Activated CD4-positive, alpha-beta memory T cell treated with anti-CD3 and anti-CD28 coated beads for 36 hours (primary cell): ENCODE data around the gene ACSBG1. TPM values are rescaled to one million over a fixed set of nuclear protein-coding genes. Genes with fewer than 3 reads are reported as not detected.
A peak's percentile ranks its signal among the peaks of the same experiment; 100 is the strongest.

Experiments used
- CTCF ChIA-PET: fragments of 350-600 bp; sonication (Branson Sonifier 250); formaldehyde crosslinking; loops from one replicate; lab custom pipeline; 2021; ENCODE audit warnings: antibody characterized with exemption, inconsistent platforms; lab: Charles Lee
- POLR2A ChIA-PET: fragments of 350-600 bp; sonication (Branson Sonifier 250); formaldehyde crosslinking; loops from one replicate; lab custom pipeline; 2021; ENCODE audit warnings: antibody characterized with exemption; lab: Charles Lee
- DNase-seq: peaks from one replicate; pipeline ENCODE4 v3.0.0-alpha.2; 2020
- H3K27ac Mint-ChIP-seq: one replicate; pipeline ENCODE4 v1.8.0; 2021; ENCODE audit warnings: mixed read lengths
- H3K27me3 Mint-ChIP-seq: one replicate; pipeline ENCODE4 v1.8.0; 2021; ENCODE audit warnings: mixed read lengths
- H3K36me3 Mint-ChIP-seq: one replicate; pipeline ENCODE4 v1.8.0; 2021; ENCODE audit warnings: mixed read lengths
- H3K4me1 Mint-ChIP-seq: one replicate; pipeline ENCODE4 v1.8.0; 2021; ENCODE audit warnings: low read depth, mixed read lengths
- H3K4me3 Mint-ChIP-seq: one replicate; pipeline ENCODE4 v1.8.0; 2021; ENCODE audit warnings: mild to moderate bottlenecking, mixed read lengths
- H3K9me3 Mint-ChIP-seq: one replicate; pipeline ENCODE4 v1.8.0; 2021; ENCODE audit warnings: mixed read lengths
- intact Hi-C: fragments of 100-400 bp; cut with micrococcal nuclease; formaldehyde crosslinking; loops from one replicate; pipeline ENCODE4 v1.15.1; 2023
- total RNA-seq, 2 experiments: library from RNA; stranded (reverse); gene quantifications; one replicate each; pipeline ENCODE4 v1.2.3, GENCODE V29; 2021

The ACSBG1 gene
- total RNA-seq, 2 experiments from 2014 or later = 0.26 TPM; not detected in 1

GRCh38 chr15:78131295-78132061, 102.9 kb downstream of the ACSBG1 start, which contains the start of gene CIB2:
Gene CIB2, minus strand, starts transcription at chr15:78131445. Its CDS starts 230 bp downstream, at chr15:78131215.
- H3K36me3 Mint-ChIP-seq = no peaks in the 10 kb centered on the region
- ChIA-PET CTCF (interaction anchor here (0.5 to 4.3 kb wide), 27 partner anchors 9 to 227 kb away, joined by 3 to 61 read pairs (median 4); partner anchors contain the start of genes DNAJA4, IDH3A and SKIC8), POLR2A (interaction anchor here (0.8 to 1.1 kb wide), 2 partner anchors 19 to 64 kb away, joined by 3 to 4 read pairs; no protein-coding TSS in a partner anchor)
- no peaks in the 10 kb centered on the region for H3K27me3 Mint-ChIP-seq
- intact Hi-C loops = loop anchor here (1.0 kb wide), 3 partner anchors 18 to 110 kb away; partner anchors contain the start of gene IDH3A
- peaks cover 21% of the 10 kb centered on the region for H3K4me1 Mint-ChIP-seq
- peak; percentile 83 for DNase-seq
- peak within 1 kb of the TSS; percentile 11 for H3K27ac Mint-ChIP-seq
- no peaks in the 10 kb centered on the region for H3K9me3 Mint-ChIP-seq
- peak within 1 kb of the TSS; percentile 73 for H3K4me3 Mint-ChIP-seq

- H3K27me3 Mint-ChIP-seq = no peaks in the 10 kb centered on the region
- POLR2A ChIA-PET = interaction anchor here (1.1 kb wide), 1 partner anchor 65 kb away, joined by 4 read pairs; no protein-coding TSS in a partner anchor
- H3K4me1 Mint-ChIP-seq = peaks cover 21% of the 10 kb centered on the region
- no peak for DNase-seq
- intact Hi-C loops = loop anchor here (1.0 kb wide), 3 partner anchors 19 to 111 kb away; partner anchors contain the start of gene IDH3A
- CTCF ChIA-PET = interaction anchor here (0.7 to 4.3 kb wide), 25 partner anchors 9 to 227 kb away, joined by 3 to 61 read pairs (median 4); partner anchors contain the start of genes DNAJA4 and IDH3A
- peak overlapping the region; percentile 8 for H3K27ac Mint-ChIP-seq
- H3K9me3 Mint-ChIP-seq = no peaks in the 10 kb centered on the region
- peak overlapping the region; percentile 67 for H3K4me3 Mint-ChIP-seq
- H3K36me3 Mint-ChIP-seq = no peaks in the 10 kb centered on the region
Measured at GRCh38 chr15:78130466-78131294, 103.7 kb downstream of the ACSBG1 start.

- Mint-ChIP-seq H3K27me3 (no peaks in the 10 kb centered on the region), H3K4me1 (peaks cover 21% of the 10 kb centered on the region), H3K27ac (no peak overlapping the region), H3K4me3 (peak overlapping the region; percentile 67), H3K9me3 (no peaks in the 10 kb centered on the region), H3K36me3 (no peaks in the 10 kb centered on the region)
- ChIA-PET CTCF (interaction anchor here (0.7 to 4.3 kb wide), 10 partner anchors 10 to 137 kb away, joined by 3 to 61 read pairs (median 6); no protein-coding TSS in a partner anchor), POLR2A (no interaction called here)
- intact Hi-C loops = no loop called here
- DNase-seq = no peak
Measured at GRCh38 chr15:78129751-78130287, 104.5 kb downstream of the ACSBG1 start.

GRCh38 chr15:78129077-78129750, 105.2 kb downstream of the ACSBG1 start:
- no peak for DNase-seq
- POLR2A ChIA-PET = interaction anchor here (0.5 kb wide), 1 partner anchor 20 kb away, joined by 3 read pairs; the partner anchor contains the start of gene IDH3A
- Mint-ChIP-seq H3K27ac (no peak overlapping the region), H3K4me1 (peaks cover 21% of the 10 kb centered on the region), H3K9me3 (no peaks in the 10 kb centered on the region), H3K27me3 (no peaks in the 10 kb centered on the region), H3K4me3 (no peak overlapping the region), H3K36me3 (no peaks in the 10 kb centered on the region)
- intact Hi-C loops = no loop called here
- CTCF ChIA-PET = interaction anchor here (0.7 to 3.4 kb wide), 4 partner anchors 21 to 171 kb away, joined by 3 to 52 read pairs (median 4); no protein-coding TSS in a partner anchor

- no peaks in the 10 kb centered on the region for H3K9me3 Mint-ChIP-seq
- DNase-seq = no peak
- no peaks in the 10 kb centered on the region for H3K27me3 Mint-ChIP-seq
- POLR2A ChIA-PET = no interaction called here
- intact Hi-C loops = no loop called here
- peaks cover 15% of the 10 kb centered on the region for H3K4me1 Mint-ChIP-seq
- H3K4me3 Mint-ChIP-seq = no peak overlapping the region
- CTCF ChIA-PET = interaction anchor here (0.6 to 2.3 kb wide), 4 partner anchors 50 to 169 kb away, joined by 3 to 10 read pairs (median 4); no protein-coding TSS in a partner anchor
- H3K36me3 Mint-ChIP-seq = no peaks in the 10 kb centered on the region
- H3K27ac Mint-ChIP-seq = peak overlapping the region; percentile 32
Measured at GRCh38 chr15:78127882-78128281, 106.5 kb downstream of the ACSBG1 start.

- no peak overlapping the region for H3K27ac Mint-ChIP-seq
- CTCF ChIA-PET = interaction anchor here (0.7 to 1.6 kb wide), 3 partner anchors 12 to 116 kb away, joined by 3 to 7 read pairs (median 3); no protein-coding TSS in a partner anchor
- POLR2A ChIA-PET = no interaction called here
- H3K36me3 Mint-ChIP-seq = no peaks in the 10 kb centered on the region
- intact Hi-C loops = no loop called here
- H3K4me1 Mint-ChIP-seq = peaks cover 2% of the 10 kb centered on the region
- no peaks in the 10 kb centered on the region for H3K9me3 Mint-ChIP-seq
- H3K27me3 Mint-ChIP-seq = no peaks in the 10 kb centered on the region
- DNase-seq = no peak
- H3K4me3 Mint-ChIP-seq = no peak overlapping the region
Measured at GRCh38 chr15:78125267-78125666, 109.1 kb downstream of the ACSBG1 start.

GRCh38 chr15:78120523-78120922, 113.8 kb downstream of the ACSBG1 start:
- Mint-ChIP-seq H3K4me1 (no peaks in the 10 kb centered on the region), H3K9me3 (no peaks in the 10 kb centered on the region), H3K27ac (no peak overlapping the region), H3K27me3 (no peaks in the 10 kb centered on the region), H3K4me3 (no peak overlapping the region), H3K36me3 (no peaks in the 10 kb centered on the region)
- ChIA-PET CTCF (interaction anchor here (0.6 to 0.8 kb wide), 3 partner anchors 10 to 153 kb away, joined by 3 read pairs; no protein-coding TSS in a partner anchor), POLR2A (no interaction called here)
- DNase-seq = no peak
- intact Hi-C loops = no loop called here

Other genes starting within 250 kb of the ACSBG1 start
- 10 to 100 TPM; 47.9 to 57.8 TPM for gene TBC1D2B, start 156.9 kb downstream of the ACSBG1 start, total RNA-seq
- not detected for gene SH2D7, start 142.0 kb downstream of the ACSBG1 start, total RNA-seq
- 1 to 10 TPM; 2.0 to 2.2 TPM for gene CIB2, start 103.1 kb downstream of the ACSBG1 start, total RNA-seq
- gene IDH3A, start 85.2 kb downstream of the ACSBG1 start, total RNA-seq = 100 to 1,000 TPM; 106 to 111 TPM
- gene DNAJA4, start 30.0 kb upstream of the ACSBG1 start, total RNA-seq = 10 to 100 TPM; 36.3 to 39.6 TPM
- 10 to 100 TPM; 50.1 to 51.3 TPM for gene SKIC8, start 65.0 kb upstream of the ACSBG1 start, total RNA-seq
- gene CRABP1, start 105.8 kb upstream of the ACSBG1 start, total RNA-seq = not detected
- gene IREB2, start 203.7 kb upstream of the ACSBG1 start, total RNA-seq = 10 to 100 TPM; 52.8 to 53.7 TPM